Measurements from ENCODE around the gene ERVK3-1. TPM values are rescaled to one million over a fixed set of nuclear protein-coding genes. Genes with fewer than 3 reads are reported as not detected.

ERVK3-1 gene
- 69.4 and 85.3 TPM in 2 replicates for polyA plus RNA-seq (2012; rRNA removed)
- polyA plus RNA-seq (2012; cell fraction: cytosol; rRNA removed): 56.2 and 56.8 TPM in 2 replicates
- polyA plus RNA-seq (2012; cell fraction: nucleus; rRNA removed): 168 and 172 TPM in 2 replicates

GRCh38 chr19:58305065-58305931, at the start of gene ERVK3-1:
TSS of gene ERVK3-1 (plus strand) at chr19:58305377. CDS start at chr19:58312169, 6,792 bp downstream.
- Histone ChIP-seq H3K36me3 (replicated peaks in 1 of 2; ENCODE audit: control insufficient read depth in 1 of 2, insufficient read depth in 2 of 2, low read length in 1 of 2) (peaks cover 51 to 56% of the 10 kb centered on the region in 2 experiments), H3K79me2 (ENCODE audit: insufficient read depth) (peaks cover 37% of the 10 kb centered on the region), H3K9me3 (no peaks in the 10 kb centered on the region), H3K9me2 (no peaks in the 10 kb centered on the region), H4K20me1 (ENCODE audit: insufficient read depth) (no peaks in the 10 kb centered on the region), H2AFZ (ENCODE audit: low read depth) (peak within 1 kb of the TSS; percentile 85; the same call in 1 of the 2 replicates), H3F3A (replicated peaks; ENCODE audit: insufficient read depth) (peaks cover 21% of the 10 kb centered on the region), H3K9ac (peak within 1 kb of the TSS; percentile 80), H3K27me3 (ENCODE audit: insufficient read depth) (no peaks in the 10 kb centered on the region), H3K4me3 (ENCODE audit: low read depth in 2 of 2, low read length in 1 of 2) (peak within 1 kb of the TSS; percentile 79 to 97), H3K27ac (ENCODE audit: low read depth in 2 of 2, low read length in 1 of 2) (peak within 1 kb of the TSS; percentile 73 to 86), H3K4me2 (peak within 1 kb of the TSS; percentile 90), H3K4me1 (ENCODE audit: control insufficient read depth in 1 of 2, insufficient read depth in 2 of 2, low read depth in 1 of 2, low read length in 1 of 2) (peaks cover 0 to 16% of the 10 kb centered on the region in 2 experiments; a peak in 2 of 4 replicates)
- ChIA-PET POLR2A (interaction anchor here (0.6 to 2.2 kb wide), 2 partner anchors 12 to 21 kb away, joined by 6 to 12 read pairs; partner anchors contain the start of gene ZSCAN22), CTCF (no interaction called here)
- DNase-seq: peak; percentile 94
- WGBS (ENCODE audit: low lambda C conversion rate): under 1% methylated on average over 48 of the region's 55 CpGs
- TF ChIP-seq GATA2 (CRISPR knock-in tag; IDR thresholded peaks at IDR 0.05): no peak
- TF ChIP-seq, protein P1, sequence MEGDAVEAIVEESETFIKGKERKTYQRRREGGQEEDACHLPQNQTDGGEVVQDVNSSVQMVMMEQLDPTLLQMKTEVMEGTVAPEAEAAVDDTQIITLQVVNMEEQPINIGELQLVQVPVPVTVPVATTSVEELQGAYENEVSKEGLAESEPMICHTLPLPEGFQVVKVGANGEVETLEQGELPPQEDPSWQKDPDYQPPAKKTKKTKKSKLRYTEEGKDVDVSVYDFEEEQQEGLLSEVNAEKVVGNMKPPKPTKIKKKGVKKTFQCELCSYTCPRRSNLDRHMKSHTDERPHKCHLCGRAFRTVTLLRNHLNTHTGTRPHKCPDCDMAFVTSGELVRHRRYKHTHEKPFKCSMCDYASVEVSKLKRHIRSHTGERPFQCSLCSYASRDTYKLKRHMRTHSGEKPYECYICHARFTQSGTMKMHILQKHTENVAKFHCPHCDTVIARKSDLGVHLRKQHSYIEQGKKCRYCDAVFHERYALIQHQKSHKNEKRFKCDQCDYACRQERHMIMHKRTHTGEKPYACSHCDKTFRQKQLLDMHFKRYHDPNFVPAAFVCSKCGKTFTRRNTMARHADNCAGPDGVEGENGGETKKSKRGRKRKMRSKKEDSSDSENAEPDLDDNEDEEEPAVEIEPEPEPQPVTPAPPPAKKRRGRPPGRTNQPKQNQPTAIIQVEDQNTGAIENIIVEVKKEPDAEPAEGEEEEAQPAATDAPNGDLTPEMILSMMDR (IDR thresholded peaks at IDR 0.05): no peak
- no peak for TF ChIP-seq MEF2A (IDR thresholded peaks at IDR 0.05; ENCODE audit: borderline replicate concordance, low read depth)
- TF ChIP-seq SMC3 (IDR thresholded peaks at IDR 0.05; ENCODE audit: low read depth, low read length): no peak
- TF ChIP-seq MXI1 (IDR thresholded peaks at IDR 0.05; ENCODE audit: low read depth, low read length): peak; percentile 81
- TF ChIP-seq YY1 (IDR thresholded peaks at IDR 0.05; ENCODE audit: low read depth): peak; percentile 76; the same call in 1 of the 2 replicates
- no peak for TF ChIP-seq SIN3A (IDR thresholded peaks at IDR 0.05; ENCODE audit: borderline replicate concordance, low read depth, low read length)
- TF ChIP-seq JUND (IDR thresholded peaks at IDR 0.05): no peak
- TF ChIP-seq, protein P2, sequence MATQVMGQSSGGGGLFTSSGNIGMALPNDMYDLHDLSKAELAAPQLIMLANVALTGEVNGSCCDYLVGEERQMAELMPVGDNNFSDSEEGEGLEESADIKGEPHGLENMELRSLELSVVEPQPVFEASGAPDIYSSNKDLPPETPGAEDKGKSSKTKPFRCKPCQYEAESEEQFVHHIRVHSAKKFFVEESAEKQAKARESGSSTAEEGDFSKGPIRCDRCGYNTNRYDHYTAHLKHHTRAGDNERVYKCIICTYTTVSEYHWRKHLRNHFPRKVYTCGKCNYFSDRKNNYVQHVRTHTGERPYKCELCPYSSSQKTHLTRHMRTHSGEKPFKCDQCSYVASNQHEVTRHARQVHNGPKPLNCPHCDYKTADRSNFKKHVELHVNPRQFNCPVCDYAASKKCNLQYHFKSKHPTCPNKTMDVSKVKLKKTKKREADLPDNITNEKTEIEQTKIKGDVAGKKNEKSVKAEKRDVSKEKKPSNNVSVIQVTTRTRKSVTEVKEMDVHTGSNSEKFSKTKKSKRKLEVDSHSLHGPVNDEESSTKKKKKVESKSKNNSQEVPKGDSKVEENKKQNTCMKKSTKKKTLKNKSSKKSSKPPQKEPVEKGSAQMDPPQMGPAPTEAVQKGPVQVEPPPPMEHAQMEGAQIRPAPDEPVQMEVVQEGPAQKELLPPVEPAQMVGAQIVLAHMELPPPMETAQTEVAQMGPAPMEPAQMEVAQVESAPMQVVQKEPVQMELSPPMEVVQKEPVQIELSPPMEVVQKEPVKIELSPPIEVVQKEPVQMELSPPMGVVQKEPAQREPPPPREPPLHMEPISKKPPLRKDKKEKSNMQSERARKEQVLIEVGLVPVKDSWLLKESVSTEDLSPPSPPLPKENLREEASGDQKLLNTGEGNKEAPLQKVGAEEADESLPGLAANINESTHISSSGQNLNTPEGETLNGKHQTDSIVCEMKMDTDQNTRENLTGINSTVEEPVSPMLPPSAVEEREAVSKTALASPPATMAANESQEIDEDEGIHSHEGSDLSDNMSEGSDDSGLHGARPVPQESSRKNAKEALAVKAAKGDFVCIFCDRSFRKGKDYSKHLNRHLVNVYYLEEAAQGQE (IDR thresholded peaks at IDR 0.05; ENCODE audit: low read depth, low read length): no peak
- TF ChIP-seq RCOR1 (IDR thresholded peaks at IDR 0.05; ENCODE audit: low read length): peak; percentile 34; the same call in 1 of the 2 replicates
- peak; percentile 92 for TF ChIP-seq POLR2AphosphoS5 (IDR thresholded peaks at IDR 0.05; ENCODE audit: low read depth, low read length)
- TF ChIP-seq NFIC (IDR thresholded peaks at IDR 0.05; ENCODE audit: borderline replicate concordance): no peak
- TF ChIP-seq PBX3 (IDR thresholded peaks at IDR 0.05): no peak
- peak; percentile 98 for TF ChIP-seq ELF1 (IDR thresholded peaks at IDR 0.05)
- TF ChIP-seq TAF1 (IDR thresholded peaks at IDR 0.05; ENCODE audit: borderline replicate concordance, low read depth, low read length): peak; percentile 72; the same call in 1 of the 2 replicates
- TF ChIP-seq EZH2phosphoT487 (IDR thresholded peaks at IDR 0.05; ENCODE audit: borderline replicate concordance, low read depth): no peak
- TF ChIP-seq EP300 (IDR thresholded peaks at IDR 0.05; ENCODE audit: borderline replicate concordance in 1 of 2, low read depth in 1 of 2, low read length in 1 of 2): peak in 1 of 2 experiments; percentile 22; a peak in 1 of 4 replicates
- TF ChIP-seq RFX5 (IDR thresholded peaks at IDR 0.05; ENCODE audit: low read length): no peak
- TF ChIP-seq, protein P3, sequence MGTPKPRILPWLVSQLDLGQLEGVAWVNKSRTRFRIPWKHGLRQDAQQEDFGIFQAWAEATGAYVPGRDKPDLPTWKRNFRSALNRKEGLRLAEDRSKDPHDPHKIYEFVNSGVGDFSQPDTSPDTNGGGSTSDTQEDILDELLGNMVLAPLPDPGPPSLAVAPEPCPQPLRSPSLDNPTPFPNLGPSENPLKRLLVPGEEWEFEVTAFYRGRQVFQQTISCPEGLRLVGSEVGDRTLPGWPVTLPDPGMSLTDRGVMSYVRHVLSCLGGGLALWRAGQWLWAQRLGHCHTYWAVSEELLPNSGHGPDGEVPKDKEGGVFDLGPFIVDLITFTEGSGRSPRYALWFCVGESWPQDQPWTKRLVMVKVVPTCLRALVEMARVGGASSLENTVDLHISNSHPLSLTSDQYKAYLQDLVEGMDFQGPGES (IDR thresholded peaks at IDR 0.05; ENCODE audit: low read depth, low read length): no peak
- TF ChIP-seq TCF12 (IDR thresholded peaks at IDR 0.05): no peak
- no peak for TF ChIP-seq RAD21 (IDR thresholded peaks at IDR 0.05; ENCODE audit: low read length)
- TF ChIP-seq FOSL2 (IDR thresholded peaks at IDR 0.05; ENCODE audit: borderline replicate concordance, low read depth): no peak
- TF ChIP-seq, protein P4, sequence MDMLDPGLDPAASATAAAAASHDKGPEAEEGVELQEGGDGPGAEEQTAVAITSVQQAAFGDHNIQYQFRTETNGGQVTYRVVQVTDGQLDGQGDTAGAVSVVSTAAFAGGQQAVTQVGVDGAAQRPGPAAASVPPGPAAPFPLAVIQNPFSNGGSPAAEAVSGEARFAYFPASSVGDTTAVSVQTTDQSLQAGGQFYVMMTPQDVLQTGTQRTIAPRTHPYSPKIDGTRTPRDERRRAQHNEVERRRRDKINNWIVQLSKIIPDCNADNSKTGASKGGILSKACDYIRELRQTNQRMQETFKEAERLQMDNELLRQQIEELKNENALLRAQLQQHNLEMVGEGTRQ (IDR thresholded peaks at IDR 0.05; ENCODE audit: borderline replicate concordance, low read depth, low read length): no peak
- peak; percentile 93 for TF ChIP-seq CHD2 (IDR thresholded peaks at IDR 0.05; ENCODE audit: low read length, partially characterized antibody)
